Stimulated activated CD8-positive, alpha-beta memory T cell treated with anti-CD3 and anti-CD28 coated beads, Interleukin-7, amount 100 ng/mL, for 1 hour (primary cell): ENCODE measurements around the gene C7.

Experiments
- DNase-seq, 2 donors: peaks; one replicate each; pipeline ENCODE4 v3.0.0-alpha.2; 2020; ENCODE audit warnings: low read depth in 2 of 2

C7 gene

GRCh38 chr5:40916226-40916625, 6.9 kb downstream of the C7 start:
- DNase-seq: no peak

- DNase-seq: no peak
These were observed 19.7 kb downstream of the C7 start for GRCh38 chr5:40928886-40929448.

DNA sequence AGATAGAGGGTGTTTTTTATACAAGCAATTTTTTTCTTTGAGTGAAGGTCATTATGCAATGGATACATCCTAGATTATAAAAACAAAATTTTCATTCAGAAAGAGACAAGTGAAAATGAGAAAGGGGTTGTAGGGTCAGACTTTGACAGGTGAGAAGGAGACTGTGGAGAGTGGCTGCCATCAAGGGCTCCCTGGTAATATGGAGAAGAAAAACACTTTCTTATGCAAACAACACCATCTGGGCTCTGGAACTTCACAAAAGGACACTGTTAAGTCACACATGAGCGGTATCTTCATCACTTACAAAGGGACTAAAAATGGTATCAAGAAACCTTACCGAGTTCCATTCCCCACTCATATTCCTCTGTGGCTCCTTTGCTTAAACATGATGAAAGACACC, 23.5 kb downstream of the C7 start:
- DNase-seq: no peak

GRCh38 chr5:40937075-40937474, 27.8 kb downstream of the C7 start:
- no peak for DNase-seq

- no peak for DNase-seq
These were observed 30.5 kb downstream of the C7 start for GRCh38 chr5:40939753-40940152.

DNA sequence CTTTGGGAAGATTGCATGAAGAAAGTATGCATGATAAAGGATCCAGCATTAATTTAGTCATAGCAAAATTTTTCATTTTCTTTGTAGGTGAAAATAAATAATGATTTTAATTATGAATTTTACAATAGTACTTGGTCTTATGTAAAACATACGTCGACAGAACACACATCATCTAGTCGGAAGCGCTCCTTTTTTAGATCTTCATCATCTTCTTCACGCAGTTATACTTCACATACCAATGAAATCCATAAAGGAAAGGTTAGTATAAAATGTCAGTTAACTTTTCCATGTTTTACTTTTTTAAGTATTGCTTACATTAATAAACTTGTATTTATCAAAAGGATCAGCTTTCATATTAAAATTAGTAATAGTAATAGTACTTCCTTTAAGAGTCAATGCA, 35.8 kb downstream of the C7 start:
- DNase-seq: no peak

- DNase-seq: no peak
These were observed 46.0 kb downstream of the C7 start for GRCh38 chr5:40955313-40955712.

- DNase-seq: no peak
These were observed 47.8 kb downstream of the C7 start for GRCh38 chr5:40957048-40957447.

- no peak for DNase-seq
These were observed 49.5 kb downstream of the C7 start for GRCh38 chr5:40958811-40959210.

GRCh38 chr5:40960037-40960436, 50.7 kb downstream of the C7 start:
- no peak for DNase-seq

GRCh38 chr5:40962207-40962955, 53.1 kb downstream of the C7 start:
- DNase-seq: no peak

- no peak for DNase-seq
These were observed 63.1 kb downstream of the C7 start for GRCh38 chr5:40972434-40972833.

- DNase-seq: no peak
These were observed 64.2 kb downstream of the C7 start for GRCh38 chr5:40973364-40974004.

- no peak for DNase-seq
These were observed 66.7 kb downstream of the C7 start for GRCh38 chr5:40976041-40976440.

- no peak for DNase-seq
These were observed 67.5 kb downstream of the C7 start for GRCh38 chr5:40976836-40977235.

- no peak for DNase-seq
These were observed 72.1 kb downstream of the C7 start for GRCh38 chr5:40981420-40981819.

- no peak for DNase-seq
These were observed 74.5 kb downstream of the C7 start for GRCh38 chr5:40983781-40984180.

GRCh38 chr5:40984884-40985283, 75.6 kb downstream of the C7 start:
- no peak for DNase-seq

DNA sequence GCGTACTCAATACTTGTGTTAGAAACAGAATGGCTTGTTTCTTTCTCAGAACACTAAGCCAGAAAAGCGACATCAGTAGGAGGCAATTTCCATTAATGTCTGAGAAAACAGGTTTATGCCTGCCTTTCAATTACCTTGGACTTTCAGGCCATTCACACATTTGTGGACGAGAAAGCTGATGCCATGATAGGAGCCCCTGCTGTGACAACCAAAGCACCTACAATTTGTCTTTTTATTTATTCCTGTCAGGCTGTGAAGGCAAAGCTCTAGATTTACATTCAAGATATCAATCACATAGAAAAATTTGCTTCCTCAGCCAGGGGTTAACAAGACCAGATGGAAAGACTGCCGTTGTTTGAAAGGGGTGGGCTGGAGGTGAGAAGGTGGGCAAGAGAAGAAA, 76.2 kb downstream of the C7 start:
- DNase-seq: no peak

- DNase-seq: no peak
These were observed 77.4 kb downstream of the C7 start for GRCh38 chr5:40986666-40987065.

DNA sequence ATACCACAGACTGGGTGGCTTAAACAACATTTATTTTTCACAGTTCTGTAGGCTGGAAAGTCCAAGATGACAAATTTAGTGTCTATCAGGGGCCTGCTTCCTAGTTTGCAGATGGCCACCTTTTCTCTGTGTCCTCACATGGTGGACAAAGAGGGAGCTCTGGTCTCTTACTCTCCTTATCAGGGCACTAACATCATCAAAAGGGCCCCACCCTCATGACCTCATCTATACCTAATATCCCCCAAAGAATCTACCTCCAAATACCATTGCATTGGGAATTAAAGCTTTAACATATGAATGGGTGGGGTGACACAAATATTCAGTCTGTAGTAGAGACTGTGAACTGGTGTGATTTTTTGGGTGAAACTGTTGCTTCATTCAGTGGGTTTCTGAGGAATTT, 78.1 kb downstream of the C7 start:
- DNase-seq: no peak

- DNase-seq: no peak
These were observed 79.6 kb downstream of the C7 start for GRCh38 chr5:40988746-40989510.
